IPS-18a (cell line): ENCODE measurements around the gene E2F3.

Experiments
- H3K27ac ChIP-seq: one replicate; pipeline ENCODE4 v1.5.1; 2013; ENCODE audit warnings: low read length
- H3K27me3 ChIP-seq: one replicate; pipeline ENCODE4 v1.6.1; 2013; ENCODE audit warnings: mild to moderate bottlenecking, low read length; ENCODE audit not compliant: control insufficient read depth, insufficient read depth
- H3K36me3 ChIP-seq: one replicate; pipeline ENCODE4 v1.6.1; 2013; ENCODE audit warnings: low read depth, low read length; ENCODE audit not compliant: control insufficient read depth
- H3K4me1 ChIP-seq: one replicate; pipeline ENCODE4 v1.6.1; 2013; ENCODE audit warnings: low read depth, low read length; ENCODE audit not compliant: control insufficient read depth
- H3K4me3 ChIP-seq: one replicate; pipeline ENCODE4 v1.5.1; 2013; ENCODE audit warnings: low read length
- H3K9ac ChIP-seq: one replicate; pipeline ENCODE4 v1.6.1; 2013; ENCODE audit warnings: mild to moderate bottlenecking, low read length, moderate library complexity
- H3K9me3 ChIP-seq: one replicate; pipeline ENCODE4 v1.6.1; 2013; ENCODE audit warnings: low read depth, low read length; ENCODE audit not compliant: control insufficient read depth

Gene E2F3

GRCh38 chr6:20476501-20477043, 74.9 kb downstream of the E2F3 start:
- no peaks in the 10 kb centered on the region for H3K9me3 ChIP-seq
- no peak overlapping the region for H3K4me3 ChIP-seq
- H3K36me3 ChIP-seq, result peaks cover 23% of the 10 kb centered on the region
- H3K27me3 ChIP-seq, result no peaks in the 10 kb centered on the region
- no peak overlapping the region for H3K9ac ChIP-seq
- H3K27ac ChIP-seq, result no peak overlapping the region
- no peaks in the 10 kb centered on the region for H3K4me1 ChIP-seq

DNA sequence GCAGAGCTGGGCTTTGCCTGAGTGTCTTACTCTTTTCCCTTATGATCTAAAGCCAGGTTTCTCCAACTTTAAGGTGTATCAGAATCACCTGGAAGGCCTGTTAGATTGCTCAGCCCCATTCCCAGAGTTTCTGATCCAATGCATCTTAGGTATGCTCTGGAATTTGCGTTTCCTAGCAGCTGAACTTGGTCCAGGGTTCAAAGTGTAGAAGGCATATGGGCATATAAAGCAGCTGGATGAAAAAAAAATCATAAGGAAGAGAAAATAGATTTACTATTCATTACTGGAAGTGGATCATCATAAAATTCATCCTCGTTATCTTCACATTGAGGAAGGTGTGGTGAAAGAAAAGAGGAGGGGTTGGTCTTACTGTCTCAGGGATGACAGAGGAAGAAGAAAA, 75.8 kb downstream of the E2F3 start:
- no peaks in the 10 kb centered on the region for H3K27me3 ChIP-seq
- H3K9ac ChIP-seq, result no peak overlapping the region
- no peak overlapping the region for H3K27ac ChIP-seq
- H3K36me3 ChIP-seq, result peaks cover 31% of the 10 kb centered on the region
- H3K9me3 ChIP-seq, result no peaks in the 10 kb centered on the region
- H3K4me3 ChIP-seq, result no peak overlapping the region
- H3K4me1 ChIP-seq, result no peaks in the 10 kb centered on the region

DNA sequence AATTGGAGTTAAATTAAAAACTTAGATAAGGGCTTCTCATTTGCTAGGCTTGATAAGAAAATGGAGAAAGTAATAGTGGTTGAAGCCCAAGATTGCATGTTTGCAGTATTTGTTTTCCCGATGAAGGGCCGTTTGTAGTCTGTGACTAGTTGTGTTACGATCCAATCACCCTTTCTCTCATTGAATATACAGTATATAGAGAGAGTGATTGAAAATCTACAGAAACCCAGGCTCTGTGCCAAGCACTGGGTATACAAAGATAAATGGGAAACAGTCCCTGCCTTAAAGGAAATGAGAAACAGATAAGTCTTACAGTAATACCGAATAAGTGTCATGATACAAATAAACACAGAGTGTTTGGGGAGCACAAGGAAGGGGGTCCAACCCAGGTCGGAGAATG, 77.4 kb downstream of the E2F3 start:
- H3K4me1 ChIP-seq, result peaks cover 10% of the 10 kb centered on the region
- H3K9me3 ChIP-seq, result no peaks in the 10 kb centered on the region
- no peak overlapping the region for H3K27ac ChIP-seq
- no peak overlapping the region for H3K4me3 ChIP-seq
- no peak overlapping the region for H3K9ac ChIP-seq
- no peaks in the 10 kb centered on the region for H3K27me3 ChIP-seq
- peaks cover 40% of the 10 kb centered on the region for H3K36me3 ChIP-seq

GRCh38 chr6:20479526-20479925, 77.8 kb downstream of the E2F3 start:
- H3K27ac ChIP-seq, result no peak overlapping the region
- H3K9me3 ChIP-seq, result no peaks in the 10 kb centered on the region
- peaks cover 44% of the 10 kb centered on the region for H3K36me3 ChIP-seq
- peaks cover 10% of the 10 kb centered on the region for H3K4me1 ChIP-seq
- H3K4me3 ChIP-seq, result no peak overlapping the region
- H3K9ac ChIP-seq, result no peak overlapping the region
- no peaks in the 10 kb centered on the region for H3K27me3 ChIP-seq

DNA sequence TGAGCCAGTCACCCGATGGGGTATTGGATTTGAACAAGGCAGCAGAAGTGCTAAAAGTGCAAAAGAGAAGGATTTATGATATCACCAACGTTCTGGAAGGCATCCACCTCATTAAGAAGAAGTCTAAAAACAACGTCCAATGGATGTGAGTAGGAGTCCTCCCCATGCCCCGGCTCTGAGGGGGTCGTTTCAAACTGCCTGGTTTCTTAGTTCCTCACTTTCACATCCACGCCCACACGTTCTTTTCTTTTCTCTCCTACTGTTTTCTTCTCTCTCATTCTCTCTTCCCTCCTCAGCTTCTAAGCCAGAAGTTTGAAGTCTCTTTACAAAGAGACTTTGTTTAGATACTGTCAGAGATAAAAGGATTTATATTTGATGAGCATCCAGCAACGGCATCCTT, 79.6 kb downstream of the E2F3 start:
- no peak overlapping the region for H3K9ac ChIP-seq
- H3K4me1 ChIP-seq, result peaks cover 10% of the 10 kb centered on the region

GRCh38 chr6:20483887-20484497, 82.3 kb downstream of the E2F3 start:
- peaks cover 78% of the 10 kb centered on the region for H3K36me3 ChIP-seq
- no peak overlapping the region for H3K27ac ChIP-seq
- H3K9ac ChIP-seq, result no peak overlapping the region
- H3K4me3 ChIP-seq, result no peak overlapping the region
- H3K27me3 ChIP-seq, result no peaks in the 10 kb centered on the region
- H3K4me1 ChIP-seq, result peaks cover 10% of the 10 kb centered on the region
- no peaks in the 10 kb centered on the region for H3K9me3 ChIP-seq

More for the DNA sequence above, 79.6 kb downstream of the E2F3 start:
- Histone ChIP-seq H3K4me3 (no peak overlapping the region), H3K27me3 (no peaks in the 10 kb centered on the region), H3K36me3 (peaks cover 56% of the 10 kb centered on the region), H3K27ac (no peak overlapping the region), H3K9me3 (no peaks in the 10 kb centered on the region)

DNA sequence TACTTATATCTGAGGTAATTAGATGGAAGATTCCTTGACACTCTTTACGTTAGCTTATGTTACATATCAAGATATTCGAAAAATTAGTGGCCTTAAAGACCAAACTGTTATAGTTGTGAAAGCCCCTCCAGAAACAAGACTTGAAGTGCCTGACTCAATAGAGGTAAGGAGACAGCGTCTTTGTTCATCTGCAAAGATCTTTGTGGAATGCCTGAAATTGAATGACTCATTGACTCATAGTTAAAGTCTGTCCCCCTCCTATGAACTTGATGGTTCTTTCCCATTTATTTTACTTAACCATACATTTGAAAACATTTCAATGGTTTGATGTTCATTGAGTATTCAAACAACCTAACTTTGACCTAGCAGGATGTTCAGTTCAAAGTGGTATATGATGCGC, 85.0 kb downstream of the E2F3 start:
- Histone ChIP-seq H3K4me1 (peaks cover 10% of the 10 kb centered on the region), H3K27ac (no peak overlapping the region), H3K27me3 (no peaks in the 10 kb centered on the region), H3K9ac (no peak overlapping the region), H3K4me3 (no peak overlapping the region), H3K36me3 (peaks cover 80% of the 10 kb centered on the region), H3K9me3 (no peaks in the 10 kb centered on the region)

DNA sequence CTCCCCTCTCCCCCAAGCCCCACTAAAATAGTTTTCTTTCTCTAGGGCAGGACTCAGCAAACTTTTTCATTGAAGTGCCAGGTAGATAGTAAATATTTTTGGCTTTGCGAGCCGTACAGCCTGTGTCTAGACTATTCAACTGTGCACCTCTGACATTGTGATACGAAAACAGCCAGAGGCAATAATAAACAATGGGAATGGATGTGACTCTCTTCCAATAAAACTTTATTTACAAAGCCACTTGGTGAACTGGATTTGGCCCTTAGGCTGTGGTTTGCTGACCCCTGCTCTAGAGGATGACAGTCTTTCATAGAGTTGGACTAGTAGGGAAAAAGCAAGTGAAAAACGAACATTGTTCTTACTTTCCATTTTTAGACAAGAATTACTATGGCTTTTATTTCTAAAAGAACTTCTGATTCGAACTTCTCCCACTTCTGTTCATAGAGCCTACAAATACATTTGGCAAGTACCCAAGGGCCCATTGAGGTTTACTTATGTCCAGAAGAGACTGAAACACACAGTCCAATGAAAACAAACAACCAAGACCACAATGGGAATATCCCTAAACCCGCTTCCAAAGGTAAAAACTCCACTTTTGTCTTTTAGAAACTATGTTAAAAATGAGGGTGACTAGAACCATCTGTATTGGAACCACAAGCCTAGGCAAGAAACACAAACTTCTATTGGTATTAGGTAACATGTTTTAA, 86.1 kb downstream of the E2F3 start:
- Histone ChIP-seq H3K9ac (no peak overlapping the region), H3K9me3 (no peaks in the 10 kb centered on the region), H3K27me3 (no peaks in the 10 kb centered on the region), H3K36me3 (peaks cover 72% of the 10 kb centered on the region), H3K4me1 (peaks cover 10% of the 10 kb centered on the region), H3K27ac (no peak overlapping the region), H3K4me3 (no peak overlapping the region)

GRCh38 chr6:20490591-20490990, 88.9 kb downstream of the E2F3 start:
- Histone ChIP-seq H3K36me3 (peaks cover 53% of the 10 kb centered on the region), H3K27me3 (no peaks in the 10 kb centered on the region), H3K9me3 (no peaks in the 10 kb centered on the region), H3K4me1 (no peaks in the 10 kb centered on the region), H3K4me3 (no peak overlapping the region), H3K9ac (no peak overlapping the region), H3K27ac (no peak overlapping the region)

DNA sequence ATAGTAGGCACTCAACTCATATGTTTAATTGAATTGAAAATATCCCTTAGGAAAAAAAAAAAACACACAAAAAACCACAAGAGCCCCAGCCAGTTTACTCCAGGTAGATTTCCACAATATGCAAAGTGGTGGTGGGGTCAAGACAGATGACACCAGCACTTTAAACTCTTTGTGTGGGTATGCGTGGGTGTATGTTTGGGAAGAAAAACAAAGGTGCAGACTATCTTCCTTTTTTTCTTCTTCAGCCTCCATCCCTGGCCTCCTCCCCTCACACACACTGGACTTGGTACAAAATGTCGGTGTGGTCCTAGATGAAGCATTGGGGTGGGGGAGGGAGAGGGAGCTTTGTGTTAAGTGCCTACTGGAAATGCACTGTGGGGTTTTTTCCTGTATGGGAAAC, 90.4 kb downstream of the E2F3 start:
- Histone ChIP-seq H3K9me3 (no peaks in the 10 kb centered on the region), H3K9ac (no peak overlapping the region), H3K27ac (no peak overlapping the region), H3K36me3 (peaks cover 44% of the 10 kb centered on the region), H3K4me3 (no peak overlapping the region), H3K27me3 (no peaks in the 10 kb centered on the region), H3K4me1 (no peaks in the 10 kb centered on the region)

- Histone ChIP-seq H3K4me1 (no peaks in the 10 kb centered on the region), H3K4me3 (no peak overlapping the region), H3K36me3 (no peaks in the 10 kb centered on the region), H3K27me3 (no peaks in the 10 kb centered on the region), H3K27ac (no peak overlapping the region), H3K9ac (no peak overlapping the region), H3K9me3 (no peaks in the 10 kb centered on the region)
Observed at GRCh38 chr6:20497216-20498040, 95.7 kb downstream of the E2F3 start.
